Measurements from ENCODE around the gene DNASE2B.

The DNASE2B gene

GRCh38 chr1:84427250-84428188 is 29.2 kb downstream of the DNASE2B start:
- TF ChIP-seq, protein P1, sequence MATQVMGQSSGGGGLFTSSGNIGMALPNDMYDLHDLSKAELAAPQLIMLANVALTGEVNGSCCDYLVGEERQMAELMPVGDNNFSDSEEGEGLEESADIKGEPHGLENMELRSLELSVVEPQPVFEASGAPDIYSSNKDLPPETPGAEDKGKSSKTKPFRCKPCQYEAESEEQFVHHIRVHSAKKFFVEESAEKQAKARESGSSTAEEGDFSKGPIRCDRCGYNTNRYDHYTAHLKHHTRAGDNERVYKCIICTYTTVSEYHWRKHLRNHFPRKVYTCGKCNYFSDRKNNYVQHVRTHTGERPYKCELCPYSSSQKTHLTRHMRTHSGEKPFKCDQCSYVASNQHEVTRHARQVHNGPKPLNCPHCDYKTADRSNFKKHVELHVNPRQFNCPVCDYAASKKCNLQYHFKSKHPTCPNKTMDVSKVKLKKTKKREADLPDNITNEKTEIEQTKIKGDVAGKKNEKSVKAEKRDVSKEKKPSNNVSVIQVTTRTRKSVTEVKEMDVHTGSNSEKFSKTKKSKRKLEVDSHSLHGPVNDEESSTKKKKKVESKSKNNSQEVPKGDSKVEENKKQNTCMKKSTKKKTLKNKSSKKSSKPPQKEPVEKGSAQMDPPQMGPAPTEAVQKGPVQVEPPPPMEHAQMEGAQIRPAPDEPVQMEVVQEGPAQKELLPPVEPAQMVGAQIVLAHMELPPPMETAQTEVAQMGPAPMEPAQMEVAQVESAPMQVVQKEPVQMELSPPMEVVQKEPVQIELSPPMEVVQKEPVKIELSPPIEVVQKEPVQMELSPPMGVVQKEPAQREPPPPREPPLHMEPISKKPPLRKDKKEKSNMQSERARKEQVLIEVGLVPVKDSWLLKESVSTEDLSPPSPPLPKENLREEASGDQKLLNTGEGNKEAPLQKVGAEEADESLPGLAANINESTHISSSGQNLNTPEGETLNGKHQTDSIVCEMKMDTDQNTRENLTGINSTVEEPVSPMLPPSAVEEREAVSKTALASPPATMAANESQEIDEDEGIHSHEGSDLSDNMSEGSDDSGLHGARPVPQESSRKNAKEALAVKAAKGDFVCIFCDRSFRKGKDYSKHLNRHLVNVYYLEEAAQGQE (IDR thresholded peaks at IDR 0.05; ENCODE audit: low read depth), result no peak
- TF ChIP-seq EGR1 (IDR thresholded peaks at IDR 0.05) (no peak), FOXM1 (IDR thresholded peaks at IDR 0.05; ENCODE audit: borderline replicate concordance, low read depth) (no peak), EP300 (IDR thresholded peaks at IDR 0.05; ENCODE audit: borderline replicate concordance) (no peak), RAD21 (IDR thresholded peaks at IDR 0.05; ENCODE audit: low read depth) (no peak), CREB1 (IDR thresholded peaks at IDR 0.05; ENCODE audit: low read depth) (no peak), TAF1 (IDR thresholded peaks at IDR 0.05; ENCODE audit: low read depth) (no peak), ZBTB7A (IDR thresholded peaks at IDR 0.05; ENCODE audit: low read depth) (no peak), YY1 (IDR thresholded peaks at IDR 0.05; ENCODE audit: low read depth) (no peak), NFIC (IDR thresholded peaks at IDR 0.05) (no peak), TEAD4 (IDR thresholded peaks at IDR 0.05) (no peak), CEBPB (IDR thresholded peaks at IDR 0.05) (no peak), USF1 (IDR thresholded peaks at IDR 0.05) (no peak), TCF12 (IDR thresholded peaks at IDR 0.05; ENCODE audit: low read depth) (no peak)
- TF ChIP-seq, protein P2, sequence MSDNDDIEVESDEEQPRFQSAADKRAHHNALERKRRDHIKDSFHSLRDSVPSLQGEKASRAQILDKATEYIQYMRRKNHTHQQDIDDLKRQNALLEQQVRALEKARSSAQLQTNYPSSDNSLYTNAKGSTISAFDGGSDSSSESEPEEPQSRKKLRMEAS (IDR thresholded peaks at IDR 0.05), result no peak

- TF ChIP-seq ZBTB7A (IDR thresholded peaks at IDR 0.05; ENCODE audit: low read depth), result no peak
- no peak for TF ChIP-seq CEBPB (IDR thresholded peaks at IDR 0.05)
- TF ChIP-seq RAD21 (IDR thresholded peaks at IDR 0.05; ENCODE audit: low read depth), result no peak
- no peak for TF ChIP-seq TAF1 (IDR thresholded peaks at IDR 0.05; ENCODE audit: low read depth)
- TF ChIP-seq TEAD4 (IDR thresholded peaks at IDR 0.05), result no peak
- no peak for TF ChIP-seq TCF12 (IDR thresholded peaks at IDR 0.05; ENCODE audit: low read depth)
Measured at GRCh38 chr1:84428235-84428634, 30.0 kb downstream of the DNASE2B start.

GRCh38 chr1:84429231-84429630 is 30.9 kb downstream of the DNASE2B start:
- TF ChIP-seq, protein P1 (IDR thresholded peaks at IDR 0.05; ENCODE audit: low read depth), result no peak
- TF ChIP-seq CREB1 (IDR thresholded peaks at IDR 0.05; ENCODE audit: low read depth) (no peak), TEAD4 (IDR thresholded peaks at IDR 0.05) (no peak), TCF12 (IDR thresholded peaks at IDR 0.05; ENCODE audit: low read depth) (no peak), TAF1 (IDR thresholded peaks at IDR 0.05; ENCODE audit: low read depth) (no peak), CEBPB (IDR thresholded peaks at IDR 0.05) (no peak), FOXM1 (IDR thresholded peaks at IDR 0.05; ENCODE audit: borderline replicate concordance, low read depth) (no peak), NFIC (IDR thresholded peaks at IDR 0.05) (no peak), YY1 (IDR thresholded peaks at IDR 0.05; ENCODE audit: low read depth) (no peak), EGR1 (IDR thresholded peaks at IDR 0.05) (no peak), RAD21 (IDR thresholded peaks at IDR 0.05; ENCODE audit: low read depth) (no peak), USF1 (IDR thresholded peaks at IDR 0.05) (no peak), EP300 (IDR thresholded peaks at IDR 0.05; ENCODE audit: borderline replicate concordance) (no peak), ZBTB7A (IDR thresholded peaks at IDR 0.05; ENCODE audit: low read depth) (no peak)
- TF ChIP-seq, protein P2 (IDR thresholded peaks at IDR 0.05), result no peak

GRCh38 chr1:84430546-84430945 is 32.3 kb downstream of the DNASE2B start:
- TF ChIP-seq USF1 (IDR thresholded peaks at IDR 0.05) (no peak), FOXM1 (IDR thresholded peaks at IDR 0.05; ENCODE audit: borderline replicate concordance, low read depth) (no peak), NFIC (IDR thresholded peaks at IDR 0.05) (no peak), TCF12 (IDR thresholded peaks at IDR 0.05; ENCODE audit: low read depth) (no peak), TEAD4 (IDR thresholded peaks at IDR 0.05) (no peak), EP300 (IDR thresholded peaks at IDR 0.05; ENCODE audit: borderline replicate concordance) (no peak), TAF1 (IDR thresholded peaks at IDR 0.05; ENCODE audit: low read depth) (no peak), ZBTB7A (IDR thresholded peaks at IDR 0.05; ENCODE audit: low read depth) (no peak), CREB1 (IDR thresholded peaks at IDR 0.05; ENCODE audit: low read depth) (no peak), RAD21 (IDR thresholded peaks at IDR 0.05; ENCODE audit: low read depth) (no peak), EGR1 (IDR thresholded peaks at IDR 0.05) (no peak), YY1 (IDR thresholded peaks at IDR 0.05; ENCODE audit: low read depth) (no peak), CEBPB (IDR thresholded peaks at IDR 0.05) (no peak)
- TF ChIP-seq, protein P1 (IDR thresholded peaks at IDR 0.05; ENCODE audit: low read depth), result no peak
- TF ChIP-seq, protein P2 (IDR thresholded peaks at IDR 0.05), result no peak

Measured in Ishikawa (cell line).